Neural cell (in vitro differentiated cells): ENCODE results near the gene CACNA1B. TPM values are rescaled to one million over a fixed set of nuclear protein-coding genes. Genes with fewer than 3 reads are reported as not detected.

Experiments
- H2AFZ ChIP-seq: fragments of 200-600, 300-800 bp; sonication (generic), shearing (Covaris generic); 2 replicates; pipeline ENCODE4 v1.6.0; 2014; ENCODE audit warnings: low read depth, mild to moderate bottlenecking, antibody characterized with exemption, low read length, moderate library complexity
- H3F3A ChIP-seq: fragments of 200-600 bp; shearing (Covaris generic); 2 replicates; pipeline ENCODE4 v1.6.1; 2016; ENCODE audit warnings: mild to moderate bottlenecking, moderate library complexity, mixed read lengths, antibody characterized with exemption, low read length; ENCODE audit not compliant: insufficient read depth, poor library complexity, severe bottlenecking
- H3K27ac ChIP-seq: fragments of 200-600, 300-800 bp; sonication (generic), shearing (Covaris generic); 2 replicates; pipeline ENCODE4 v1.5.1; 2014; ENCODE audit warnings: mild to moderate bottlenecking, low read length, moderate library complexity
- H3K27me3 ChIP-seq: fragments of 300-800, 200-600 bp; sonication (generic), shearing (Covaris generic); 2 replicates; pipeline ENCODE4 v1.6.0; 2014; ENCODE audit warnings: mild to moderate bottlenecking, low read depth, low read length, moderate library complexity; ENCODE audit not compliant: insufficient read depth
- H3K36me3 ChIP-seq: fragments of 300-800, 200-600 bp; sonication (generic), shearing (Covaris generic); 2 replicates; pipeline ENCODE4 v1.5.1; 2014; ENCODE audit warnings: mild to moderate bottlenecking, antibody characterized with exemption, low read length, moderate library complexity; ENCODE audit not compliant: insufficient read depth
- H3K4me2 ChIP-seq: fragments of 300-800, 200-600 bp; sonication (generic), shearing (Covaris generic); 2 replicates; pipeline ENCODE4 v1.6.0; 2014; ENCODE audit warnings: mild to moderate bottlenecking, low read length
- H3K4me3 ChIP-seq: fragments of 300-800, 200-600 bp; sonication (generic), shearing (Covaris generic); 2 replicates; pipeline ENCODE4 v1.5.1; 2014; ENCODE audit warnings: mild to moderate bottlenecking, low read length, moderate library complexity
- H3K79me2 ChIP-seq: fragments of 200-600 bp; shearing (Covaris generic); replicated peaks from 2 replicates; pipeline ENCODE4 v1.6.0; 2014; ENCODE audit warnings: mild to moderate bottlenecking, low read length, moderate library complexity; ENCODE audit not compliant: insufficient read depth
- H3K9ac ChIP-seq: fragments of 300-800, 200-600 bp; sonication (generic), shearing (Covaris generic); 2 replicates; pipeline ENCODE4 v1.6.1; 2016; ENCODE audit warnings: mild to moderate bottlenecking, low read length, mixed read lengths
- H3K9me2 ChIP-seq: fragments of 200-600 bp; shearing (Covaris generic); 2 replicates; pipeline ENCODE4 v1.6.1; 2016; ENCODE audit warnings: mild to moderate bottlenecking, low read length, mixed read lengths; ENCODE audit not compliant: insufficient read depth
- H3K9me3 ChIP-seq: fragments of 200-600, 300-800 bp; sonication (generic), shearing (Covaris generic); 2 replicates; pipeline ENCODE4 v1.6.1; 2016; ENCODE audit warnings: mild to moderate bottlenecking, mixed run types, low read length, moderate library complexity, mixed read lengths
- H4K20me1 ChIP-seq: fragments of 200-600 bp; shearing (Covaris generic); 2 replicates; pipeline ENCODE4 v1.6.1; 2016; ENCODE audit warnings: mild to moderate bottlenecking, mixed run types; ENCODE audit not compliant: insufficient read depth
- EP300 ChIP-seq: fragments of 450-650 bp; conservative IDR thresholded peaks from 2 replicates; pipeline ENCODE4 v1.6.1; 2014; ENCODE audit warnings: antibody characterized with exemption, mild to moderate bottlenecking, moderate library complexity; ENCODE audit not compliant: poor library complexity, severe bottlenecking
- EZH2 ChIP-seq: fragments of 200-600, 300-800 bp; shearing (Covaris generic), sonication (generic); IDR thresholded peaks from 2 replicates; pipeline ENCODE4 v1.6.1; 2014; ENCODE audit warnings: antibody characterized with exemption, low read length, borderline replicate concordance, mild to moderate bottlenecking; ENCODE audit not compliant: insufficient read depth, poor library complexity, severe bottlenecking
- MXI1 ChIP-seq: fragments of 450-650 bp; conservative IDR thresholded peaks from 2 replicates; pipeline ENCODE4 v1.6.1; 2014; ENCODE audit warnings: antibody characterized with exemption, mild to moderate bottlenecking; ENCODE audit not compliant: poor library complexity, severe bottlenecking
- POLR2AphosphoS5 ChIP-seq: IDR thresholded peaks from 2 replicates; pipeline ENCODE4 v1.6.1; 2012
- RAD21 ChIP-seq: fragments of 450-650 bp; conservative IDR thresholded peaks from 2 replicates; pipeline ENCODE4 v1.6.1; 2014; ENCODE audit warnings: antibody characterized with exemption, mild to moderate bottlenecking, moderate library complexity
- SMC3 ChIP-seq: fragments of 450-650 bp; conservative IDR thresholded peaks from 2 replicates; pipeline ENCODE4 v1.6.1; 2014; ENCODE audit warnings: antibody characterized with exemption, mild to moderate bottlenecking, moderate library complexity; ENCODE audit not compliant: poor library complexity
- TAF1 ChIP-seq: IDR thresholded peaks from 2 replicates; pipeline ENCODE4 v1.6.1; 2012; ENCODE audit warnings: low read depth
- polyA plus RNA-seq: library from polyadenylated mRNA; depleted of rRNA; stranded (reverse); fragments of >200 nt; gene quantifications from 2 replicates; pipeline ENCODE4 v1.2.3, GENCODE V29; 2014
- TF ChIP-seq, protein P1 (sequence below): IDR thresholded peaks from 2 replicates; pipeline ENCODE4 v1.6.1; 2012; ENCODE audit warnings: borderline replicate concordance
- TF ChIP-seq, protein P2 (sequence below): fragments of 450-650 bp; IDR thresholded peaks from 2 replicates; pipeline ENCODE4 v1.5.1; 2014; ENCODE audit warnings: antibody characterized with exemption, mild to moderate bottlenecking, moderate library complexity; ENCODE audit not compliant: poor library complexity, severe bottlenecking

Gene CACNA1B
- polyA plus RNA-seq, 1 donor from 2014 or later = 5.8 TPM

DNA sequence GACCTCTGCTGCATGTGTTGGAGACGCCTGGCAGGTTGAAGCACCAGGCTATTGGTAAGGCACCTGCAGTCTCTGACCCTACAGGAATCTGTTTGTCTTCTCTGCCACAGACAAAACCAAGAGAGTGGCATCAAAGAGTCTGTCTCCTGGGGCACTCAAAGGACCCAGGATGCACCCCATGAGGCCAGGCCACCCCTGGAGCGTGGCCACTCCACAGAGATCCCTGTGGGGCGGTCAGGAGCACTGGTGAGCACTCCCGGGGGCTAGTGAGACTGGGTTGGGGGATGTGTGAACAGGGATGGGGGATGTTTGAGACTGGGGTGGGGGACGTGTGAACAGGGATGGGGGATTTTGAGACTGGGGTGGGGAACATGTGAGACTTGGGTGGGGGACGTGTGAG, 240.3 kb downstream of the CACNA1B start:
- no peaks in the 10 kb centered on the region for H3K9me2 ChIP-seq
- H2AFZ ChIP-seq = no peak overlapping the region
- no peaks in the 10 kb centered on the region for H3F3A ChIP-seq
- H4K20me1 ChIP-seq = no peaks in the 10 kb centered on the region
- H3K9ac ChIP-seq = no peak overlapping the region
- no peak overlapping the region for H3K4me3 ChIP-seq
- TF ChIP-seq MXI1 = no peak
- TF ChIP-seq TAF1 = no peak
- TF ChIP-seq EZH2 = no peak
- TF ChIP-seq, protein P1, sequence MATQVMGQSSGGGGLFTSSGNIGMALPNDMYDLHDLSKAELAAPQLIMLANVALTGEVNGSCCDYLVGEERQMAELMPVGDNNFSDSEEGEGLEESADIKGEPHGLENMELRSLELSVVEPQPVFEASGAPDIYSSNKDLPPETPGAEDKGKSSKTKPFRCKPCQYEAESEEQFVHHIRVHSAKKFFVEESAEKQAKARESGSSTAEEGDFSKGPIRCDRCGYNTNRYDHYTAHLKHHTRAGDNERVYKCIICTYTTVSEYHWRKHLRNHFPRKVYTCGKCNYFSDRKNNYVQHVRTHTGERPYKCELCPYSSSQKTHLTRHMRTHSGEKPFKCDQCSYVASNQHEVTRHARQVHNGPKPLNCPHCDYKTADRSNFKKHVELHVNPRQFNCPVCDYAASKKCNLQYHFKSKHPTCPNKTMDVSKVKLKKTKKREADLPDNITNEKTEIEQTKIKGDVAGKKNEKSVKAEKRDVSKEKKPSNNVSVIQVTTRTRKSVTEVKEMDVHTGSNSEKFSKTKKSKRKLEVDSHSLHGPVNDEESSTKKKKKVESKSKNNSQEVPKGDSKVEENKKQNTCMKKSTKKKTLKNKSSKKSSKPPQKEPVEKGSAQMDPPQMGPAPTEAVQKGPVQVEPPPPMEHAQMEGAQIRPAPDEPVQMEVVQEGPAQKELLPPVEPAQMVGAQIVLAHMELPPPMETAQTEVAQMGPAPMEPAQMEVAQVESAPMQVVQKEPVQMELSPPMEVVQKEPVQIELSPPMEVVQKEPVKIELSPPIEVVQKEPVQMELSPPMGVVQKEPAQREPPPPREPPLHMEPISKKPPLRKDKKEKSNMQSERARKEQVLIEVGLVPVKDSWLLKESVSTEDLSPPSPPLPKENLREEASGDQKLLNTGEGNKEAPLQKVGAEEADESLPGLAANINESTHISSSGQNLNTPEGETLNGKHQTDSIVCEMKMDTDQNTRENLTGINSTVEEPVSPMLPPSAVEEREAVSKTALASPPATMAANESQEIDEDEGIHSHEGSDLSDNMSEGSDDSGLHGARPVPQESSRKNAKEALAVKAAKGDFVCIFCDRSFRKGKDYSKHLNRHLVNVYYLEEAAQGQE = no peak
- no peak for TF ChIP-seq EP300
- TF ChIP-seq, protein P2, sequence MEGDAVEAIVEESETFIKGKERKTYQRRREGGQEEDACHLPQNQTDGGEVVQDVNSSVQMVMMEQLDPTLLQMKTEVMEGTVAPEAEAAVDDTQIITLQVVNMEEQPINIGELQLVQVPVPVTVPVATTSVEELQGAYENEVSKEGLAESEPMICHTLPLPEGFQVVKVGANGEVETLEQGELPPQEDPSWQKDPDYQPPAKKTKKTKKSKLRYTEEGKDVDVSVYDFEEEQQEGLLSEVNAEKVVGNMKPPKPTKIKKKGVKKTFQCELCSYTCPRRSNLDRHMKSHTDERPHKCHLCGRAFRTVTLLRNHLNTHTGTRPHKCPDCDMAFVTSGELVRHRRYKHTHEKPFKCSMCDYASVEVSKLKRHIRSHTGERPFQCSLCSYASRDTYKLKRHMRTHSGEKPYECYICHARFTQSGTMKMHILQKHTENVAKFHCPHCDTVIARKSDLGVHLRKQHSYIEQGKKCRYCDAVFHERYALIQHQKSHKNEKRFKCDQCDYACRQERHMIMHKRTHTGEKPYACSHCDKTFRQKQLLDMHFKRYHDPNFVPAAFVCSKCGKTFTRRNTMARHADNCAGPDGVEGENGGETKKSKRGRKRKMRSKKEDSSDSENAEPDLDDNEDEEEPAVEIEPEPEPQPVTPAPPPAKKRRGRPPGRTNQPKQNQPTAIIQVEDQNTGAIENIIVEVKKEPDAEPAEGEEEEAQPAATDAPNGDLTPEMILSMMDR = no peak
- TF ChIP-seq POLR2AphosphoS5 = no peak
- no peak for TF ChIP-seq SMC3
- TF ChIP-seq RAD21 = no peak
- no peak overlapping the region for H3K27ac ChIP-seq
- H3K79me2 ChIP-seq = no peaks in the 10 kb centered on the region
- H3K36me3 ChIP-seq = peaks cover 7% of the 10 kb centered on the region
- H3K9me3 ChIP-seq = peaks cover 9% of the 10 kb centered on the region
- H3K4me2 ChIP-seq = no peak overlapping the region
- no peaks in the 10 kb centered on the region for H3K27me3 ChIP-seq

DNA sequence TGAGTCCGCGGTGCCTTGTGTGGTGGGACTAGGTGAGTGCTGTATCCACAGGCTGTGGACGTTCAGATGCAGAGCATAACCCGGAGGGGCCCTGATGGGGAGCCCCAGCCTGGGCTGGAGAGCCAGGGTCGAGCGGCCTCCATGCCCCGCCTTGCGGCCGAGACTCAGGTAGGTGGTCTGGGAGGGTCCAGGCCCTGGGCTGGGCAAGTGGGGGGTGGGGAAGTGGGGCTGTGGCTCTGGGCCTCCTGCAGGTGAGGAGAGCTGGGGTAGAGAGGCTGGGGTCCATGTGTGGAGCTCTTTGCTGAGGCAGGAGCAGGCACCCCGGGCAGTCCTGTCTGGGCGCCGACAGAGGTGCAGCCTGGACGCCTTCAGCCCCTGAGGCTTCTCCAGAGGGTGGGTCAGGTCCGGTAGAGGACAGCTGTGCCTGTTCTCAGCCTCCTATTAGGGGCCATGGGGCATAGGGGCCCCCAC, 241.1 kb downstream of the CACNA1B start:
- H3F3A ChIP-seq = no peaks in the 10 kb centered on the region
- no peaks in the 10 kb centered on the region for H3K9me2 ChIP-seq
- no peak overlapping the region for H3K4me2 ChIP-seq
- peaks cover 7% of the 10 kb centered on the region for H3K36me3 ChIP-seq
- peaks cover 9% of the 10 kb centered on the region for H3K9me3 ChIP-seq
- no peak overlapping the region for H3K27ac ChIP-seq
- H3K9ac ChIP-seq = no peak overlapping the region
- H3K79me2 ChIP-seq = no peaks in the 10 kb centered on the region
- H3K4me3 ChIP-seq = no peak overlapping the region
- TF ChIP-seq, protein P1 = no peak
- TF ChIP-seq RAD21 (no peak), POLR2AphosphoS5 (no peak), EZH2 (no peak), SMC3 (no peak), TAF1 (no peak), EP300 (no peak)
- no peaks in the 10 kb centered on the region for H4K20me1 ChIP-seq
- H2AFZ ChIP-seq = no peak overlapping the region
- H3K27me3 ChIP-seq = no peaks in the 10 kb centered on the region
